ENCODE measurements around the gene NLRP3.
"Not testable (repeated sequence)": the region's sequence is repeated elsewhere in the genome, so short reads cannot be mapped to it uniquely, and the experiment has no call there.

Gene NLRP3

DNA sequence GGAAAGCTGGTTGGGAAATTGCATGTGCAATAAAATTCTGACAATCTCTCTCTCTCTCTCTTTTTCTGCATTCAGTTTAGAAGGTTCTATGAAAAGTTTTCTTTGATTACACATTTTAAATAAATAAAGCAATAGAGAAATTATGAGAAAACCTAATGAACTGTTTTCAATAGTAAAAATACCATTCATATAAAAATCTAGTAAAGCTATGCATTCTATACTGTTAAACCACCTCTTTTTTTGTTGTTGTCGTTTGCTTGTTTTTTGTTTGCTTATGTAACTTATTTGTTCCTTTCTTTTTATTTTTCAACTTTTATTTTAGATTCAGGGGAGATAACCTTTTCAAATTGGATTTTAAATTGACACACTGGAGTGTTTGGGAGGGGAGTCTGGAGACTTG, 56.1 kb downstream of the NLRP3 start:
- no peak for DNase-seq

DNA sequence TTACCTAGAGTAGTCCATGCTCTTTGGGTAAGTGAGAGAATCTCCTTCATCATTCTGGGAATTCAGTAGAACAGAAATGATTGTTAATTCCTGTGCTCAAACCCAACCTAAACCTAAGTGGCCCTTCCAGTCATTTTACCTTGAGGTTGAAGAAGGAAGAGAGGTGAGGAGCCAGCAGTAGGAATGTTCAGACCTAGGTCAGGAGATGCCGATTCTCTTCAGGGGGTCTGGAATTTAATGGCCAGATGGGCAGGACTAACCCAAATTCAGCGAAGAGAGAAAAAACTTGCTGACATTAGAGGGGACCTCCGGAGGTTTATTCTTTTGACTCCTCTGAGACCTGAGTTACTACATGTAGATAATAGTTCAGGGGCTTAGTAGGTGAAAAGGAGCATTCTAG, 58.4 kb downstream of the NLRP3 start:
- DNase-seq, result no peak

DNA sequence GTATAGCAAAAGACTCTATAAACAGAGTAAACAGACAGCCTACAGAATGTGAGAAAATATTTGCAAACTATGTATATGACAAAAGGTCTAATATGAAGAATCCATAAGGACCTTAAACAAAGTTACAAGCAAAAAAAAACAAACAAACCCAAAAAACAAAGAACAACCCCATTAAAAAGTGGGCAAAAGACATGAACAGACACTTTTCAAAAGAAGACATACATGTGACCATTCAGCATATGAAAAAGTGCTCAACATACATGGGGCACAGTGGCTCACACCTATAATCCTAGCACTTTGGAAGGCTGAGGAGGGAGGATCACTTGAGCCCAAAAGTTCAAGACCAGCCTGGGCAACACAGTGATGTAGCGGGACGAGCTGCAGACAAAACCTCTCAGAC, 59.8 kb downstream of the NLRP3 start:
- no peak for DNase-seq

DNA sequence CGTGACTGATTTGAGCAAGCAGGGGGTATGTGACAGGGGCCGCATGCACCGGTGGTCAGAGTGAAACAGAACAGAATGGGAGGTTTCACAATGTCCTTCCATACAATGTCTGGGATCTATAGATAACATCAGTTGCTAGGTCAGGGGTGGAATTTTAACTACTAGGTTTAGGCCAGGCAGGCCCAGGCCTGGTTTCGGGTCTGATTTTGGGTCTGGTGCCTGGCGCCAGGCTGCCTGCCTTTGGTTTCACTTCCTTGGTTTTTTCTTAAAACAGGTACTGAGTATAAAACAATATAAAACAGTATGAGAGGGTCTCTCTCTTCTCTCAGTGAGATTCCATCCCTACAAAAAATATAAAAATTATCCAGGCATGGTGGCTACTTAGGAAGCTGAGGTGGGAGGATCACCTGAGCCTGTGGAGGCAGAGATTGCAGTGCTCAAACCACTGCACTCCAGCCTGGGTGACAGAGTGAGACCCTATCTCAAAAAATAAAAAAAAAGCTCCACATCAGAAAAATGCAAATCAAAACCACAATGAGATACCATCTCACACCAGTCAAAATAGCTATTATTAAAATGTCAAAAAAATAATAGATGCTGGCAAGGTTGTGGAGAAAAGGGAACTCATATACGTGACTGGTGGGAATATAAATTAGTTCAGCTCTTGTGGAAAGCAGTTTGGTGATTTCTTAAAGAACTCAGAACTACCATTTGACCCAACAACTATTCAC, 60.5 kb downstream of the NLRP3 start:
- DNase-seq, result not testable (repeated sequence)

DNA sequence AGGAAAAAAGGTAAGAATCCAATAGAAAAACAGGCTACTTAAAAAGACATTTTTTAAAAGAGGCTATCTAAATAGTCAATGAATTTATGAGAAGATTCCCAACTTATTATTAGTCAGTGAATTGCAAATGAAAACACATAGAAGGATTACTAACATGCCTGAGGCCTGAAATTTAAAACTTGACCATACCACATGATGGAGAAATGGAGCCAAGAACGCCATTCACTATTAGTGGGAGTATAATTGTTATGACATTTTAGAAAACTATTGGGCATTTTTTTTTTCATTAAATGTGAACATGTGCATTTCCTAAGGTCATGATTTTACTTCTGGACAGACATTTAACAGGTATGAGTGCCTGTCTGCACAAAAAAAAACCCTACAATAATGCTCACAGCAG, 66.8 kb downstream of the NLRP3 start:
- no peak for DNase-seq

DNA sequence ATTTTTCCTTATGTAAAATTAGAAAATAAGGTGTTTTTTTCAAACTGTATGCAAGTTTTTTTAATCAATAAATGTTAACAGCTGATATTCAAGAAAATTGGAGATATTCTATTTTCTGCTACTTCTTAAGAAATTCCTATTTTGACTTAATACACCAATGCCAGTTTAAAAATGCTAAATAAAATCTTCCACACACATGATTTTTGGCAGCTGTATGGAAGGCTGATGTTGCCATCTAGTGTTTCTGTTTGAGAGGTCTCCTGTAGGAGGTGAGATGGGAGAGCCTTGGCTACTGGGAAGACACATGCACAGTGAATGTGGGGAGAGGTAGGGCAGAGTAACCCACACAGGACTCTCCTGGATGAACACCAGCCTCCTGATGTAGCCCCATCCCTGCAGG, 71.1 kb downstream of the NLRP3 start:
- DNase-seq, result no peak

DNA sequence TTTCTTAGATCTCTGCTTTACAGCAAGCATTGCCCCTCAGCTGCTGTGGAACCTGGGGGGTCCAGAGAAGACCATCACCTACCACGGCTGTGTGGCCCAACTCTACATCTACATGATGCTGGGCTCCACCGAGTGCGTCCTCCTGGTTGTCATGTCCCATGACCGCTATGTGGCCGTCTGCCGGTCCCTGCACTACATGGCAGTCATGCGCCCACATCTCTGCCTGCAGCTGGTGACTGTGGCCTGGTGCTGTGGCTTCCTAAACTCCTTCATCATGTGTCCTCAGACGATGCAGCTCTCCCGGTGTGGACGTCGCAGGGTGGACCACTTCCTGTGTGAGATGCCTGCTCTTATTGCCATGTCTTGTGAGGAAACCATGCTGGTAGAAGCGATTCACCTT, 75.4 kb downstream of the NLRP3 start:
- no peak for DNase-seq

DNA sequence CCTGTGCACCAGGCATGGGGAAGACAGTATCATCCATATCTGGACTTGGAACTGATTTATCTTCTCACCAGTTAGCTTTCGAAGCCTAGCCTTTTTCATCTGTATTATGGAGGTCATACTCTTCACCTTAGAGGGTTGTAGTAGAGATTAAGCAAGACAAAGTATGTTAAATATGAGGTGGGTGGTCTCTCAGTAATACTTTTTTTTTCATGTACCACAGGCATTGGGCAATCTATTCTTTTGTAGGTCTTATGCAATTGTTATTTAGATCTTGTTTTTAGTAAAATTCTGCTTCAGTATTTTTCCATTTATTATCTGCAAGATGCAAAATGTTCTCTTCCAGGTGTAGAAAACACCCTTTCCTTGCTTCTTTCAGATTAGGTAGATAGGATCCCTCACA, 77.1 kb downstream of the NLRP3 start:
- no peak for DNase-seq

DNA sequence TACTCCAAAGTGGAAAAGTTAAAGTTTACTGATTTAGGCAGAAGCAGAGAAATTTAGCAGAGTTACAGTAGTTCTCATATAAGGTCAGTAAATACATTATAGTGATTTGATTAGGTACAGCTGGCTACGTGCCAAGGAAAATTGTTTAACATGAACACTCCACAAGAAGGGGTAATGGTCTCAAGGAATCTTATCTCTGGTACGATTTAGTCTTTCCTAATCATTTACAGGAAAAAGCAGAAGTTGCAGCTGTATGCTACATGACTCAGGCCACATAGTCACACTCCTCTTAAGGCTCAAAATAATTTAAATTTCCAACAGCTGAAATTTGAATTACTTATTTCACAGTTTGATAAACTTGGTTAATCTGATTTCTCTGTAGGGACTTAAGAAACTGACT, 78.8 kb downstream of the NLRP3 start:
- no peak for DNase-seq

DNA sequence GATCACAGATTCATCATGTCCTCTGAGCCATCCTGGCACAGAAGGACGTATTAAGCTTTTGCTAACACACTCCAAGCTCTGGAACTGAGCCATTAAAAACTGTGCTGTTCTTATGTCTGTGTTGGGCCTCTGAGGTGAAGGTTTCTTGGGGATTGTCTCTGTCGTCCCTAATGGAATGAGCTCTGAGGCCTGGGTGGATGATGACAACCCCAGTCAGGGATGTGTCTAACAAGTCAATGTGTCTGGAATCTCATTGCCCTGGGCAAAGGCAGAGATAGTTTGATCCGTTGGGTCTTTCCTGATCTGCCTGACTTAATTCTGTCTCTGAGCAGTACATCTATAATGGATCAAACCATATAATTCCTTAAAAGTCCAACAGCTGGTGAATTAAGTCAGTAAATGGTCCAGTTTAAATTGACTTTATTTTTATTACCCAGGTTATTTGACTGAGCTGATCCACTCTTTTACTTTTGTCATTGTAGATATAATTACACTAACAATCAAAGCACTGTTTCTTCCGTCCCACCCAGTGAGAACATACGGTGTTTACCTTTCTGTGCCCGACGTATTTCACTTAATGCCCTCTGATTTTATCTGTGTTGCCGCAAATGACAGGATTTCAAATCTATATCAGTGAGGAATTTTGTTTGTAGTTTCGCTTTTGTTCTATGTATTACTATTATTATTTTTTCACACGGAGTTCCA, 80.8 kb downstream of the NLRP3 start:
- DNase-seq, result no peak
